NCI-H2107 treated with DMSO at 0.1 percent for 48 hours (cell line): ENCODE data around the gene APOA4.

Experiments used
- DNase-seq: peaks from one replicate; lab custom pipeline; 2025; ENCODE audit not compliant: unreplicated experiment; lab: John Stamatoyannopoulos, UW

Gene APOA4

GRCh38 chr11:116823031-116823843 lies at the start of gene APOA4:
TSS of gene APOA4 (minus strand) at chr11:116823304. CDS start at chr11:116823191, 113 bp downstream.
- DNase-seq = no peak

GRCh38 chr11:116871248-116871647 lies 48.1 kb upstream of the APOA4 start:
- DNase-seq = no peak

GRCh38 chr11:116870054-116870453 lies 47.0 kb upstream of the APOA4 start:
- DNase-seq = no peak

GRCh38 chr11:116869610-116870009 lies 46.5 kb upstream of the APOA4 start:
- no peak for DNase-seq

- DNase-seq = no peak
Observed at GRCh38 chr11:116868066-116868465, 45.0 kb upstream of the APOA4 start.

- no peak for DNase-seq
Observed at GRCh38 chr11:116867619-116868018, 44.5 kb upstream of the APOA4 start.

GRCh38 chr11:116866804-116867455 lies 43.8 kb upstream of the APOA4 start:
- DNase-seq = no peak

GRCh38 chr11:116865696-116866095 lies 42.6 kb upstream of the APOA4 start:
- no peak for DNase-seq

GRCh38 chr11:116864531-116864930 lies 41.4 kb upstream of the APOA4 start:
- DNase-seq = no peak

- DNase-seq = no peak
Observed at GRCh38 chr11:116862951-116863350, 39.8 kb upstream of the APOA4 start.

- no peak for DNase-seq
Observed at GRCh38 chr11:116862185-116862584, 39.1 kb upstream of the APOA4 start.

- DNase-seq = no peak
Observed at GRCh38 chr11:116861539-116861938, 38.4 kb upstream of the APOA4 start.

GRCh38 chr11:116860303-116860702 lies 37.2 kb upstream of the APOA4 start:
- DNase-seq = no peak

- DNase-seq = no peak
Observed at GRCh38 chr11:116859175-116859574, 36.1 kb upstream of the APOA4 start.

GRCh38 chr11:116857936-116858335 lies 34.8 kb upstream of the APOA4 start:
- no peak for DNase-seq

GRCh38 chr11:116857316-116857715 lies 34.2 kb upstream of the APOA4 start:
- no peak for DNase-seq

- no peak for DNase-seq
Observed at GRCh38 chr11:116856423-116856822, 33.3 kb upstream of the APOA4 start.

- DNase-seq = no peak
Observed at GRCh38 chr11:116855413-116855812, 32.3 kb upstream of the APOA4 start.

GRCh38 chr11:116853461-116854073 lies 30.5 kb upstream of the APOA4 start:
- no peak for DNase-seq

GRCh38 chr11:116852261-116853031 lies 29.3 kb upstream of the APOA4 start:
- no peak for DNase-seq

- no peak for DNase-seq
Observed at GRCh38 chr11:116851626-116852025, 28.5 kb upstream of the APOA4 start.
